Fibroblast of peridontal ligament (primary cell): ENCODE data around the gene CEPT1.

Experiments
- DNase-seq: peaks from one replicate; pipeline ENCODE4 v3.0.0-alpha.2; 2010; ENCODE audit errors: extremely low read depth

Gene CEPT1

DNA sequence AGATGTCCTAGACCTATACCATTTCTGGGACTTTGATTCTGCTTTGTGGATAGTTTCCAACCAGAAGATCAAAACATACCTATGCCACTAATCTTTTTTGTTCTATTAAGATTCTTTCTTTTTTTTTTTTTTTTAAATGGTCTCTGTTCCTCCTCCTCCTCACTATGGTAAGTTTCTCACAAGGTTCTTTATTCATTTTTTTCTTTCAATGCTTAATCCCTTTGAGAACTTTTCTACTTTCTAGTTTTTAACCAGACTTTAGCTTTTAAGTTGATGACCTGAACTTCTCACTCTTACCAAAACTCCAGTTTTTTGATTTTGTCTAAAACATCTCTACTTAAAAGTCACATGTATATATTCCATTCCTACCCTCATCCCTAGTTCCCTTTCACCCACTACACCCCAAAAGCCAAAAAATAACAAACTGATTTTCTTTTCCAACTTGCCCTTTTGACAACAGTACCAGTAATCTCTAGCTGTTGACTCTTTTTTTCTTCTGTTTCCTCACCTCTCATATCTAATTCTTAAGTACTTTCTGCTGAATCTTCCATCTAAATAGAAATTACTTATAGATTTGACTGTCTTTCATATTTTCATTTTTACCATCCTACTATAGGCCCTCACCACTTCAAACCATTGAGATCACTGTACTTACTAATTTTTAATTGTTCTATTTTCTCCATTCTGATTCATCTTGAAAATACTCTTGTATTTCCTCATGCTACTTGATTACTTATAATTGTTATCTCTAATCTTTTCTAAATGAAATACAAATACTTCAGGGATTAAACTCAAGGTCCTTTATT lies 6.1 kb downstream of the CEPT1 start:
- no peak for DNase-seq

DNA sequence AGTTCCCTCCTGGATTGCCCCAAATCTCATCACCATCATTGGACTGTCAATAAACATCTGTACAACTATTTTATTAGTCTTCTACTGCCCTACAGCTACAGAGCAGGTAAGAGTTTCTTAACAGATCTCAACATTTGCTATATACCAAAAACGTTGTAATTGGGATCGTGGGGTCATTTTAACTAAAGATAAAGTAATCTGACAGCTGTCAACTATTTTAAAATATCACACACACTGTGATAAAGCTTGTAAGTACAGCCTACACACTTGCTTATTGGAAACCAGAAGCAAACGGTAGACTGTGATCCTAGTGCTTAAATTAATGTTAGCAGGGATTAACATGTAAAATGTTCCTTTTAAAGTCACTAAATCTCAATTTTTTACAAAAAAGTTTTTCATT lies 7.9 kb downstream of the CEPT1 start:
- DNase-seq = no peak

DNA sequence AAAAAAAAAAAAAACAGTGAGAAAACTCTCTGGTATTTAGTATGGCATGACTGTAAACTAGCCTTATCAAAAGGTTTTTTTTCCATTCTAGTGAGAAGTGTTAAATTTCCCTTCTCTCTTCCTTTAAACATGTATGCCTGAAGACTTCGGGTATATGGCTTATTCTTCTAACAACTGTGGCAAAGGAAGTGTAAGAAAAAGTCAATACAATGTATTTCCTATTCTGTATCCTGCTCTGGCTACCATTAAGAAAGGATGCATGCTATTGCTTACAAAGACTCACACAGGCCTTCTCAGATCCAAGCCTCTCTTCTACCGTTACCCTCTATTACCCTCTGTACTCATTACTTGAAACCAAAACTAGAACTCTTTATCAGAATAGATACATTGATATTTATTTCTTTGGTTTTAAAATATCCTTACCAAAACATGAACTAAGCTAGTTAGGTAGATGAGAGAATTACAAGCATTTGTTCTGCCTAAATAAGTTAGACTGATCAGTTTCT lies 8.4 kb downstream of the CEPT1 start:
- DNase-seq = no peak

DNA sequence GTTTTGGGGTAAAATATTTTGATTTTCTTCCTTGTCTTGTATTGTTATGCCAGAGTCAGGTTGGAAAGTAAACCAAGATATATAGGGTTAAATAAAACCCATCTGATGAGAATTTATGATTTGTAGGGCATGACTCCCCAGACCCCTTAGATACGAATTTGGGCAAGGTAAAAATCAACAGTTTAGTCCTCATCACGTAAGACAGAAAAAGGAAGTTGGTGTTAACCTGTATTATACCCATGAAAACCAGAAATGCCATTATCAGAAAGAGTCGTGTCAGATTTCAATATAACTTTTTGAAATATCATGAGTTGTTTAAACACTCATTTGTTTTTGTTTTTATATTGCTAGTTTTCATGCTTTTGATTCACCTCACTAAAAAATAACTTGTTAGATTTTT lies 11.8 kb downstream of the CEPT1 start:
- DNase-seq = no peak

DNA sequence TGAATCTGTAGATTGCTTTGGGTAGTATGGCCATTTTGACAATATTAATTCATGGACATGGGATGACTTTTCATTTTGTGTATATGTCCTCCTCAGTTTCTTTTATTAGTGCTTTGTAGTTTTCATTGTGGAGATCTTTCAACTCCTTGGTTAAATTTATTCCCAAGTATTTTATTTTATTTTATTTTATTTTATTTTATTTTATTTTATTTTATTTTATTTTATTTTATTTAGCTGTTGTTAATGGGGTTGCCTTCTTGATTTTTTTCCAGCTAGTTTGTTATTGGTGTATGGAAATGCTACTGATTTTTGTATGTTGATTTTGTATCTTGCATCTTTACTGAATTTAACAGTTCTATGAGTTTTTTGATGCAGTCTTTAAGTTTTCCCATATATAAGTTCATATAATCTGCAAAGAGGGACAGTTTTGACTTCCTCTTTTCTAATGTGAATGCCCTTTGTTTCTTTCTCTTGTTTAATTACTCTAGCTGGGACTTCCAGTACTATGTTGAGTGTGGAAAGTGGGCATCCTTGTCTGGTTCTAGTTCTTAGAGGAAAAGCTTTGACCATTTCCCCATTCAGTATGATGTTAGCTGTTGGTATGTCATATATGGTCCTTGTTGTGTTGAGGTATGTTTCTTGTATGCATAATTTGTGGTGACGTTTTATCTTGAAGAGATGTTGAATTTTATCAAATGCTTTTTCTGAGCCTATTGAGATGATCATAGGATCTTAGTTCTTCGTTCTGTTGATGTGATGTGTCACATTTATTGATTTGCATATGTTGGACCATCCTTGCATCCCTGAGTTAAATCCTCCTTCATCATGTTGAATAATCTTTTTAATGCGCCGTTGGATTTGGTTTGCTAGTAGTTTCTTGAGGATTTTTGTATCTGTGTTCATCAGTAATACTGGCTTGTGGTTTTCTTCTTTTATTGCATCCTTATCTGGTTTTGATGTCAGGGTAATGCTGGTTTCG lies 14.3 kb downstream of the CEPT1 start:
- DNase-seq = no peak

DNA sequence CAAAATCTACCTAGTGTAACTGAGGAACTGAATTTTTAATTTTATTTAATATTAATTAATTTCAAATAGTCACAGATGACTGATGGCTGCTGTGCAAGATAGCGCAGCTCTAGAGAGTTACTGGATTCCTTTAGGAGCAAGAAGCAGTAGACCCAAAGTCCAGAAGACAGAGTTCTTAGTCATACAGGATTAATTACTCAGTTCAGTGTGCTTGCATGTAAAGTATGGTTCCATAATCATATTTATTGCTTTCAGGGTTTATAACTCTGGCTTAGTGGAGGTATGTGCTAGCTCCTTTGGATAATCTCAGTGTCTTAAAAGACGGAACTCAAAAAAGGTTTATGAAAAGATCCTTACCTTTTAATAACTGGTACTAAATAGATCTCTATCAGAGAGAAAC lies 17.4 kb downstream of the CEPT1 start:
- DNase-seq = no peak

DNA sequence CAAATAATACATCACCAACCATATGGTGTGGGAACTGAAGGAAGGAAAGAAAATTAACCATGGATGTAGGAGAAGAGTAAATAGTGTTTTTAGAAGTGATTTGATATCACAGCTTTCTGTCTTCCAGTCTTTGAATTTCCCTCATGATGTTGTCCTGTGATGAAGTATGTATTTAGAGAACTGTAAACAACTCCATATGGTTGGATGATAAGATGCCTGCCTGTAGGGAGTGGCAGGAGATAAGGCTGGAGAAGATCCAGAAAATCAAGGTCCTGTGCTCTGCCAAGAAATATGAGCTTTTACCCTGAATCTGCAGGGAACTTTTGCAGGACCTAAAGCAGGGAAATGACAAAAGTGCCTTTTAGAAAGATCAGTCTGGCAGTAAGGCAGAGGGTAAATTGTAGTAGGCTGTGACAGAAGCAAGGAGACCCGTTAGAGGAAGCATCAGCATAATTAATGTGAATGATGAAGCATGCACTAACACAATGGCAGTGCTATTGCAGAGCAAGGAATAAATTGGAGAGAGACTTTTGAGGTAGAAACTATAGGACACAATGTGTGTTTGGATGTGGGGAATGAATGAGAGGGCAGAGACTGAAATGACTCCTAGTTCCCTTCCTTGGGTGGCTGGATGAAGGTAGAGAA lies 21.9 kb downstream of the CEPT1 start:
- peak; percentile 8 for DNase-seq

DNA sequence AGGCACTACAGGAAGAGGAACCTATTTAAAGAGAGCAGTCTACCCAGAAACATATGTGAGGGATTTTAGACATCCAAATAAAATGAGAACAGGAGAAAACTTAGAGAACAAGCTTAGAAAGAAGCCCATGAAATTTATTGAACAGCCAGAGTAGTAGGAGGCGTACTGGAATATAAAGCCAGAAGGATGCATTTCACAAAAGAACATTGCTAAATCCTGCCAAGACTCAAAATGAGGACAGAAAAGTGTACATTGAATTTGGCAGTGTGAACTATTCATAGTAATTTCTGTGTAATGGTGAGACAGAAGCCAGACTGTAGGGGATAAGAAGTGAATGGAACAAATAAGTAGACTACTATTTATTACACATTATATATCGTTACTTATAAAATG lies 22.5 kb downstream of the CEPT1 start:
- no peak for DNase-seq

DNA sequence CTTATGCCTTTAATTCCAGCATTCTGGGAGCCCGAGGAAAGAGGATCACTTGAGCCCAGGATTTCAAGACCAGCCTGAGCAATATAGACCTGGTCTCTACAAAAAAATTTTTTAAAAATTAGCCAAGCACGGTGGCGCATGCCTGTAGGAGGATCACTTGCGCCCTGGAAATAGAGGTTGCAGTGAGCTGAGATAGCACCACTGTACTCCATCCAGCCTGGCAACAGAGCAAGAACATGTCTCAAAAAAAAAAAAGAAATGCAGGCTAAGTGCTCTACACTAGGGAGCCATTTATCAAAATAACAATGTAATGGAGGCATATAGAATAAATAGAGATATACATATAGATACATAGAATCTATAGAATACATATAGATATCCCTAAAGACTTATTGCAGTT lies 23.3 kb downstream of the CEPT1 start:
- no peak for DNase-seq

DNA sequence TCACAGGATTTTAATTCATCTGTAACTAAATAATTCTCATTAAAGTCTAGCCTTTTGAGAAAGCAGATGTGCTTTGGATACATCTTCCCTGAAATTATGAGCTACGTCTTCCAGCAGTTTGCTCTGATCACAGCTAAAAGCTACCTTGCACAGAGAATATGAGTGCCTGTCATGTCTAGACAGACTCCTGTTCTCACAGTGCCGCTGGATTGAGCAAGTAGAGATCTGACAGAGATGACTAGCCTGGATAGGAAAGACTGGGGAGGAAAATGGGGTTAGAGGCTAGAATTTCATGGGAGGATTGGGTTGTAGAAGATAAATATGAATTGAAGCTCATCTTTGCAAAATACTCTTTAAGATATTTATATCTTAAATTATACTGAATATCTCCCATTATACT lies 24.1 kb downstream of the CEPT1 start:
- no peak for DNase-seq

DNA sequence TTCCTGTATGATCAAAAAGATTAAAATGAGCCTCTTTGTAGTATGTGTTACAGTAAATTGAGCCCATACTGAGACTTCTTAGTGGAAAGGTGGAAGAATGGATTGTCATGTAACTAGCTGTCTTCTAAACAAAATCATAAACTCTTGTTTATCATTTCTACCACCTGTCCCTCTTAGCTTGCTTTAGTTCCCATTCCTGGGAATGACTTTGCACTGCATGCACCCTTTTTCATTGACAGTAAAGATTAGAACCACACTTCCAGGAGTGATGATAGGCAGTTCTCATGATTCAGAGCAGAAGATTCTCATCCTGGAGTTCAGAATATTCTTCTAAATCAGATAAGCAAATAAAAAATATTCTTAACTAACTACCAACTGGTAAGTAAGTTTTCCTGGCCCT lies 32.4 kb downstream of the CEPT1 start:
- DNase-seq = no peak

DNA sequence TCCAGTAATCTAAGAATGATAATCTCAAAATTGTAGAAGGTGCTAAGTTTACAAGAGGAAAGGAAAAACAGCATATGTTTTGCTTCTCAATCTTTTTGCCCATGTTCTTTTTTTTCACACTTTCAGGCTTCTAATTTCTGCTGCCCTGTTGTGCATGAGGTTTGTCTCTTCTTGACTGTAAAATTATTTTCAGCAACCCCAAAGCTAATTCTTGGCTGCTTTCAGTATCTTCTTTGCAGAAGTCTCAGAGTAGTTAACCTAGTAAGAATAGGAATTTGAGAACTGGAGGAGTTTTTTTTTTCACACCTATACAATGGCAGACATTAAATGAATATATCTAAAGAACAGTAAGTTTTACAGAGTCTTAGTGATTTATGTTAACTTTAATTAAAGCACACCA lies 34.0 kb downstream of the CEPT1 start:
- no peak for DNase-seq

DNA sequence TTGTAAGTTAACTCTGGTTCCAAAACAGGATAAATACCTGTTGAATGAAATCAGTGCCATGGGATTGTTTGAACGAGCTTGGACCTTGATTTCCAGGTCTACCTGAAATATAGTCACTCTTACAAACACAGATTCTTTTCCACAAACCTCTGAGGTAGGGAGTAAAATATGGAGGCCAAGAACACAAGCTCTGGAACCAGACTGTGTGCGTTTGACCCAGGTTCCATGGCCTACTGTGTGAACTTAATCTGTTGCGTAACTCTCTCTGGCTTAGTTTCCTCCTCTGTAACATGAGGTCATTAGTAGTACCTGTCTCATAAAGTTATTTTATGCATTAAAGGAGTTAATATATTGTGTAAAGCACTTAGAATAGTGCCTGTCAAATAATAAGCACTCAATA lies 35.3 kb downstream of the CEPT1 start:
- DNase-seq = no peak

DNA sequence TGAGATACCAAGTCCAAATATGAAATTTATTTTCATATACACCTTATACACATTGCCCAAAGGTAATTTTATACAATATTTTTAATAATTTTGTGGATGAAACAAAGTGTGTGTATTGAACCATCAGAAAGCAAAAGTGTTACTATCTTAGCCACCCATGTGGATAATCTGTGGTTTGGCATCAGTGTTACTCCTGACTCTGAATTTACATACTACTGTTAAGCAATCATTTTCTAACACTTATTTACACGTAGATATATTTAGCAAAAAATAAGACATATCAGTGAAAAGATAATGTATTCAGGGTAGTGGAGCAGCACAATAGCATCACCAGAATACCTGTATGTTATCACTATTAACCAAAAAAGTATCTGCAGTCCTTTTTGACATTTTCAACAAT lies 36.7 kb downstream of the CEPT1 start:
- DNase-seq = no peak

DNA sequence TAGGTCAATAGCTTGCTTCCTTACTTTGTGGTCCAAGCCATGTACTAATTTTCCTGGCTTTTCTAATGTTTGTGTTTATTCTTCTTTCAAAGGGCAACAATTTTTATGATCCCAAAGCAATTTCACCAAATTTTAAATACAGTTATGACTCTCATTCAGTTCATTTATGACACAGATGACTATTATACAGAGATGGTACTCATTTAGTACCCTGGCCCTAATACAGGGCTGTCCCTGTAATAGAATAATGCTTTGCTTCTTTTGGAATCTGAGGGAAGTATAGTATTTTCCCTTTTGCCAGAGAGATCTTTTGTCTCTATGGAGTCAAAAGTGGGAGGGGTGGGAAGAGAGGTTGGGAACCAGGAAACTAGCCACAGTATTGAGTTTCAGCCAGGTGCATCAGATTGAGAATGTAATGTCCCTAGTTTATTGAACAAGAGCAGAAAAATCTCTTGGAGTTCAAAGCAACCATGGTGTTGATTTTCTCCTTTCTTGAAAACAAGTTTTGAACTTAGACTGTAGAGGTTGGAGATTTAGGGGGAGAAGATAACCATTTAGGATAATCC lies 40.0 kb downstream of the CEPT1 start:
- DNase-seq = no peak

DNA sequence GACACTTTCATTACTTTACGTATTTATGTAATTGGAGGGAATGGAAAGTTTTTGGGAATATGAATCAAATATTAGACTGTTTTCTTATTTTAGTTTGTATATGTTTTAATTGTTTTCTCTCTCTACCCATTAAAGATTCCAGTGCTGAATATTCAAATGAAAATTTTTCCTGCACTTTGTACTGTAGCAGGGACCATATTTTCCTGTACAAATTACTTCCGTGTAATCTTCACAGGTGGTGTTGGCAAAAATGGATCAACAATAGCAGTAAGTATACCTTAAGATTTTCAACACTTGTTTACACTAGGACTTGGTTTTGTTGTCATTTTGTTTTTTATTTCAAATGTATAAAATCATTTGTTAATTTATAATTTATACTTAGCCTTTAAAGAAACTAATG lies 42.0 kb downstream of the CEPT1 start:
- DNase-seq = no peak

DNA sequence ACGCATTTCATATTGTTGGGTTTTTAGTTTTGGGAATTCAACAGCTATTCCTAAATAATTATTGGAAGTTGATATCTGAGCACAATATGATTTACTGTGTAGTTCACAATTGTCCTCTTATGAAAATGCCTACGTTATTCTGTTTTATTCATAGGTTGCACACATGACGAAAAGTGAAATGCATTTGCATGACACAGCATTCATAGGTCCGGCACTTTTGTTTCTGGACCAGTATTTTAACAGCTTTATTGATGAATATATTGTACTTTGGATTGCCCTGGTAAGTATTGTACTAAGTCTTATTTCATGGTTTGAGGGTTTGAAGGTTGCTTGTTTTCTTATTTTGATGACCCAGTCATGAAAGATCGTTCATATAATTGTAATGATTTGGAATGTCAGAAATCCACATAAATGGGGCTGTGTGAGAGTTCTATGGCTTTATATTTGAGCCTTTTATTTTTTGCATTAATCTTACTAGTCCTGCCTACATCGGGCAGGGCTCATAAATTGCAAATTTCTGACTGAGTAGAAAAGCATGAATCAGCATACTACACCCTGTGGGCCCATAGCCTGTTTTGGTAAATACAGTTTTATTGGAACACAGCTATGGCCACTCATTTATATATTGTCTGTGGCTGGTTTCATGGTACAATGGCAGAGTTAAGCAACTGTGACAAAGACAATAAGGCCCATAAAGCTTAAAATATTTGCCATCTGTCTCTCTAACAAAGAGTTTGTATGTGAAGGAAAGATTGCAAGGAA lies 43.5 kb downstream of the CEPT1 start:
- no peak for DNase-seq

DNA sequence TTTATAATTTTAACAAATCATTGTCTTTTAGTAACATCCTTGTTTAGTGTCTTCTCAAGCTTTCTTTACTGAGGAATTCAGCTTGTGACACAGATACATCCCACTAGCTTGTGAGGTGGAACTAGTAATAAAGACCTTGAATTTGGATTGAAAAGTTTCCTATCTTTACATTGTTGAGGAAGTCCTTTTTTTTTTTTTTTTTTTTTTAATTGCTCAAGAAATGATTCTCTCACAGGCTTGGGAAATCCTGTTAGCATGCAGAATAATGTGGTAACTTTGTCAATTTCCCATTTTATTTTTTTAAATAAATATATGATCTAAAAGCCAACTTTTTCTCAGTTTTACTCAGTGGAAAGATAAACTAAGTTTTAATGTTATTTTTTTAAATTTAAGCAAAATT lies 44.6 kb downstream of the CEPT1 start:
- no peak for DNase-seq

DNA sequence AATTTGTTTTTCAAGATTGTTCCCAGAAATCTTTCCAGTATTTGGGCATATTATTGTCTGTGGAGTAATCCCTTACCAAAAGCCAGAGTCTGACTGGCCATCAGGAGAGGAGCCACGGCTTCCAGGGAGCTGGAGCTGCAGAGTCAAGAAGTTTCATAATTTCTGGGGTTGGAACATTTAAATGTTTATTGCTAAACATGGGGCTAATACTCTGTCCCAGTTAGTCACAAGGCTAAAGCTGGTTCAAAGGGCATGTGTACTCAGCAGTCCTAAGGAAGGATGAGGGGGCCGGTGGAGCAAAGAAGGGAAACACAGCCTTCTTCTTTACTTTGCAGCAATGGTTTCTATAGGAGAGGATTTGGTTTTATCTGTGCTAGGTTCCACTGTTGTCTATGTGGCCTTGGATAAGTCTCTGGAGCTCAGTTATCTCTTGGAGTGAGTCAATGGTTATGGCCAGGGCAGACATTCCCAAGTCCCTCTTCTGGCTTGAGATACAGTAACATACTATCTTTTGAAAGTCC lies 51.0 kb downstream of the CEPT1 start:
- DNase-seq = peak; percentile 65

DNA sequence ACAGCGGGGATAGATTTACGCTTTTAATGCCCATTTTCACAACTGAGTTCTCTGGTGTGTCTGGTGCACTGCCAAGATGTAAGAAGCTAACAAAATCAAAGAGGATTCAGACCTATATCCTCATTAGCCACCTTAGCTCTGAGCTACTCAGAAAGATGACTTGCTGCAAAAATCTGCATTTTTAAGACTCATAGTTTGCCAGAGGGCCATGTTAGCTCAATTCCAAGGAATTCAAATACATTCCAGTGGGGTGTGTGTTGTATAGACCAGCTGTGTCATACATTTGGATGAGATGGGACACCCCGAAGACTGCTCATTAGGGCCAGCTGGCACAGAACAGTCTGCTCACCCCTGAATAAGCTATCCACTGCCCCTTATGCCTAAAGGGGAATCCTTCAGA lies 51.5 kb downstream of the CEPT1 start:
- peak; percentile 81 for DNase-seq

DNA sequence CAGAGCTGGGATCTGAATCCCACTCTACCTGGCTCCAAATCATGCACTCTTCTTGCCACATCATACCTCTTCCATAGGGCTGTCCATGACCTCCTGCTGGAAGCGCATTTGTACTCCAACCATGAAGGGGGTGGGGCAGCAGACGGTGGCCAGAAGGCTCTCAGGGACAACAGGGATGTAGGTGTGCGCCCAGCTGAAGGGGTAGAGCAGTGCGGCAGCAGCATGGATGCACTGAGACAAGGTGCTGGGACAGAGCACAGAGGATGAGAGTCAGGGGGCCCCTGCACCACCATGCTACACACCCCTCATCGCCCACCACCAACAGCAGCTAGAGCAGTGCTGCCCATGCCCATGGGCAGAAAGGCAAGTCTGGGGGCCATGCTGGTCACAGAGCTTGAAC lies 52.1 kb downstream of the CEPT1 start:
- no peak for DNase-seq
